ENCODE measurements around the gene RALY.
A peak's percentile ranks its signal among the peaks of the same experiment; 100 is the strongest.

Gene RALY

DNA sequence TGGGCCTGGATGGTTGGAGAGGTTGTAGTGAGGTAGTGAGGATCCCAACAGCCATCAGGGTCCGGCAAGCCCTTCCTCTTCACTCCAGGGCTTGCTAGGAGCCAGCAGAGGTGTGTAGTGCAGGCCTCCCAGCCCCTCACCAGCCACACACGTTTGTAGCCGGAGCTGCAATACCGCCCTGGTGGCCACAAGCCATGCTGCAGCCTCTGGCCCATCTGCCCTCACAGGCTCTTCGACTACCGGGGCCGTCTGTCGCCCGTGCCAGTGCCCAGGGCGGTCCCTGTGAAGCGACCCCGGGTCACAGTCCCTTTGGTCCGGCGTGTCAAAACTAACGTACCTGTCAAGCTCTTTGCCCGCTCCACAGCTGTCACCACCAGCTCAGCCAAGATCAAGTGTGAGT is 81.9 kb downstream of the RALY start:
- DNase-seq, result no peak

DNA sequence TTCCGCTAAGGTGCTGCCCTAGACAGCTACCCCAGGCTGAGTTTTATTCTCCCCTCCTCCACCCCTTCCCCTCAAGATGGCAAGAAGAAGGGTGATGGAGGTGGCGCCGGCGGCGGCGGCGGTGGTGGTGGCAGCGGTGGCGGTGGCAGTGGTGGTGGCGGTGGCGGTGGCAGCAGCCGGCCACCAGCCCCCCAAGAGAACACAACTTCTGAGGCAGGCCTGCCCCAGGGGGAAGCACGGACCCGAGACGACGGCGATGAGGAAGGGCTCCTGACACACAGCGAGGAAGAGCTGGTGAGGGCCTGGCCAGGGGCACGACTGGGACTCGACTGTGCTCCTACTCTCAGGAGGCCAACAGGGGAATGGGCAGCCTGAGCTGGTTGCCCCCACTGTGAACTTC is 83.2 kb downstream of the RALY start:
- no peak for DNase-seq

DNA sequence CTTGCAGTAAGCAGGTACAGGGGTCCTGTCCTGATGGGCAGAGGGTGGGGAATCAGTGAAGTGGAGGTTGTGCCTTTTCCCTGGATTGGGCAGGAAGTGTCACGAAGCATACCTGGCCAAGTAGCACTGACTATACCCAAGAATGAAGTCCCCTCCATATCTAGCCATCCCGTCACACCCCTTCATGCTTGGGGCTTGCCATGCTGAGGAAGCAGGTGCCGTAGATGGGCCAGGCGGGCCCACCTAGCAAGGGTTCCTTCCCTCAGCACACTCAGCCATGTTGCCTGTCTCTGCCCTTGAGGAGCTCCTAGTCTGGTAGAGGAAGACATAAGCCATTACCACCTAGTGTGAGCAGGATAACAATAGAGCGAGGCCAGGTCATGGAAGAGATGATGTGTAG is 84.8 kb downstream of the RALY start:
- no peak for DNase-seq

DNA sequence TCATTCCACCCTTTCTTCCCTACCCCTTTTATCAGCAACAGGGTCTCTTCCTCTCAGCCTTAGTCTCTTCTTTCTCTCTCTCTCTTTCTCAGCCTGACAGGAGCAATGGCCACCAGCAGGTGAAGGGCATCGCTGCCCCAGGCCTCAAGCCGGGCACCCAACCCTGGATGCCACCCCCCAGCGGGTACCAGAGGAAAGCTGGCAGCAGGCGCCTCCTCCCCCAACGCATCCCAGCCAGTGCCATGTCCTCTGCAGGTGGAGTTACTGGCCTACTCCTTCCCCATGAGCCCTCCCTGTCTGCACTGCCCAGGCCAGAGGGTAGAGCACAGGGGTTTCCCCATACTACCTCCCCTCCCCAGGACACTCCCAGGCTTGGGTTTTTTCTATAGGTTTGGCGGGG is 86.1 kb downstream of the RALY start:
- DNase-seq, result no peak

DNA sequence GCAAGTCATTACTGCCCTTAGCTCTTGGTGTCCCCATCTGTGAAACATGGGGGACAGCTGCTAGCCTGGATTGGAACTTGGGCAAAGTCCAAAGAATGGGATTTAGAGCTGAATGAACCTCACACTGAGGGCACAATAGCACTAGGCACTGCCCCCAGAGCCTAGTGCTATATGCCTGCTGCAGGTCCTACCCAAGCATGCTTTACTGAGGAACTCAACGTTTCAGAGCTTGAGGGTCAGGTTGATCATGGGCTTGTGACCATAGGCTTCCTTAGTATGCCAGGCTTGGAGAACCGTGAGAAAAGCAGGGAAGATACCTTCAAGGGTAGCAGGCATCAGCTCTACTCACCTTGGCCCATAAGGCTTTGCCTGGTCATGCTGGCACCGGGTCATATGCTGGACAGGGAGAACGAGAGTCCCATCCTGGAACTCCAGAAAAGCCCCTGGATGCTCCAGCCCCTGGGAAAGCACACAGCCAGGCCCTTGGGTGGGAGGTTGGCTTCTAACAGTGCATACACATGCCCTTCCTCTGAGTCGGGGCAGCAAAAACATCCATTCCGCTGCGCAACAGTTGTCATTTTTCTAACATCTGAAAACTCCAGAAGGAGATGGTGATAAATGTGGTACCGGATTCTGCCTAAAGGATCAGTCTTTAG is 88.6 kb downstream of the RALY start:
- DNase-seq, result no peak

DNA sequence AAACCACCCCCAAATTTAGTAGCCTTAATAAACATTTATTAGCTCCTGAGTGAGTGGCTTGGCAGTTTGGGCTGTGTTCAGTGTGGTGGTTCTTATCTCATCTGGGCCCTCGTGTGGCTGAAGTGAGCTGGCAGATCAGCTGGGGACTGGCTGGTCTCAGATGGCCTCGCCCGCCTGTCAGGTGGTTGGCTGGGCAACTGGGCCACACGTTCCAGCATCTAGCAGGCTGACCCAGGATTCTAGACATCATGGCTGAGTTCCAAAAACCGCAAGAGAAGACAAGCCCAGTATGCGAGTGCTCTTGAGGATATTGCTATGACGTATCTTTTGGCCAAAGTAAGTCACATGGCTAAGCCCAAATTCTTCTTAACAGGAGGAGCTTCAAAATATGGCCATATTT is 89.4 kb downstream of the RALY start:
- DNase-seq, result peak in 9 of 58 donors; percentile 6 to 46 (median 12)

DNA sequence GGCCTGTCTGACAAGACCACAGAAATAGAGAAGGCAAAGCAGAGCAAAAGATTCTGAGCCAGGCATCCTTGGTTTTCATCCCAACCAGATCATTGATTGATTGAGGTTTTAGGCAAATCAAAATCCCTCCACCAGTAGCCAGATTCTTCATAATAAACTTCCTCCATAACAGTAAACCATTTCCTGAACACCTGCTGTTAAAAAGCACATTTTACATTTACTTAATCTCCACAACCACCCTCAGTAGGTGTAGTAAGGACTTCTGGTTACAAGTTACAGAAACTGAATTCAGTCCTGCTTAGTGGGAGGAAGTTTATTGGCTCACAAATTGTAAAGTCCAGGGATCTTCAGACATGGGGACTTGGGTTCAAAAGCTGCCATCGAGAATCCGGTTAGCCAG is 90.1 kb downstream of the RALY start:
- DNase-seq, result no peak

DNA sequence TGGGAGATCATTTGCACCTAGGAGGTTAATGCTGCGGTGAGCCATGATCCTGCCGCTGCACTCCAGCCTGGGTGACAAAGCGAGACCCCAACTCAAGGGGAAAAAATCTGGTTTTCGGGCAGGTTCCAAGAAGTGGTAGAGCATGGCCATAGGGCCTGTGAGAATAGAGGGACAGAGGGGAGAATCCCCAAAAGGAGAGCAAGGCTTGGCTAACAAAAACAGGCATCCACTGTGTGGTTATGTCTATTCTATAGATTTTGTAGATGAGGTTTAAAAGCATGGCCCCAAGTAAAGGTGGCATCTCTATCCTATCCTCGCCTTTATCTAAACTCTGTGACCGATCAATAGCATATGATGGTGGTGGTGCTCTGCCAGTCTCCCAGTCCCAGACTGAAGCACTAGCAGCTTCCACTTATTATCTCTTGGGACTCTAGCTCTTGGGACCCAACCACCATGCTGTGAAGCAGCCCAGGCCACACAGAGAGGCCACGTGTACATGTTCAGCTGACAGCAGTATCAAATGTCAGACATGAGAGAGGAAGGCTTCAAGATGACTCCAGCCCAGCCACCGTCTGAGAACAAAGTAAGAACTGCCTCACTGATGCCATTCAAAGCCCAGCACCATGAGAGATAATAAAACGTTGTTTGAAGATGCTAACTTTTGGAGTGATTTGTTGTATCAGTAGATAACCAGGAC is 90.7 kb downstream of the RALY start:
- DNase-seq, result no peak

DNA sequence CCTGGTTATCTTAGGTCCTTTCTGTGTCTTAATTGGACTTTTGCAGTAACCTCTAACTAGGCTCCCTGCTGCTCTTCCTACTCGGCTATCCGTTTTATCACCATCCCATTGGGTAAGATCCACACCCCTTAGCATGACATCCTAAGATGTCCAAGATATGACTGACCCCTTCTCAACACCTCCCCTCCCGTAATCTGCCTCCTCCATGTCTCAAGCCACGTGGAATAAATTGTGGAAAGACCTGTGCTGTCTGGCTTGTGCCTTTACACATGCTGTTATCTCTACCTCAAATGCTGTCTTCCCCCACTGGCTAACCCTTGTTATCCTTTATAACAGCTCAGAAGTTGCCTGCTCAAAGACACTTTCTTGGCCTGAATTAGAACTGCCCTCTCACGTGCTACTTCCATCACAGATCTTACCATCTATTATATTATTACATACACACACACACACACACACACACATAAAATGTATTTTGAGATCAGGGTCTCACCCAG is 91.9 kb downstream of the RALY start:
- no peak for DNase-seq

DNA sequence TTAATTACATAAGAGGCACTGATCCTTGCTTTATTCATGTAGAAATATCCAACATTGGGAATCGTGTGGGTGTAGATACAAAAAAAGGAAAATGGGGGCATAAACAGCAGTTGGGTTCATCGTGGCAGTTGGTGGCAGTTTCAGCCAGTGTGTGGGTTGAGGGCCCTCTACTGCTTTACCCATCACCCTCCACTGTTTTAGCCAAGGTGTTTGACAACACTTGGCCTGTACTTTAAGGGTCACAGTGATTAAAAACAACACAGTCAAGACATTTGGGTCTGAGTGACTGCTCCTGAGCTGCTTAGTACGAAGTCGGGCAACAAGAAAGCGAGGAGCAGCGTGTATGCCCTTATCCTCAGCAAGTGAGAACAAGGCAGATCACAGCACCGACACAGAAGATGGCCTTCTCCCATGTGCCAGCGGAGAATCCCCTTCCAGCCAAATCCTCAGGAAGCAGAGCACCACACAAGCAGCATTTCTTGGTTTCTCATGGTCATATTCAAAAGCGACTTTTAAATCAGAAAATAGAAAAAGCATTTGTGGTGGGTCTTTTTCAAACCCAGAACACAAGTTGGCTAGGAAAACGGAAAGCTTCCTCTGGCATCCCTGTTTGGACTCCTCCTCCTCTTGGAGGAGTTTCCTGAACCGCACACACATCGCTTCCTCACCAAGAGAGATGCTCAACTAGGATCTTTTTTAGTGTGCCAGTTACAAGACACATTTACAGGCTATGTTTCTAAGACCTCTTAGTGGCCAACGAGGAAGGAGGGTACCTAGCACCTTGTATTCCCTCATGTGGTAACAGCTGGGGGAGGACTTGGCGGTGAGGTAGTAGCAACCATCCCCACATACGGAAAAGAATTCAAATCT is 94.8 kb downstream of the RALY start:
- DNase-seq, result peak in 1 of 58 donors; percentile 10

DNA sequence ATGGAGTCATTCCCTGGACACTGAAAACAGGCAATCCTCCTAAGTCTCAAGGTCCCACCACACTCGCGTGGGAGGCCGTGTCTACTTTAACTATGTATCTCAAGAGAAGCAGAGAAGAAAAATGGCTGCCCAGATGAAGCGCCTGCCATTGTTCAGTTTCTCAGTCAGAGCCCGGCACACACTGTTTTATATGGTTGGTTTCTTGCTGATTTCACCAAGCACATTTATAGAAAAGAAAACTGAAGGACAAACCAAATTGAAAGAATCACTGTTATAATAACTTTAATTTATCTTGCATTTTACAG is 95.4 kb downstream of the RALY start:
- DNase-seq, result no peak

DNA sequence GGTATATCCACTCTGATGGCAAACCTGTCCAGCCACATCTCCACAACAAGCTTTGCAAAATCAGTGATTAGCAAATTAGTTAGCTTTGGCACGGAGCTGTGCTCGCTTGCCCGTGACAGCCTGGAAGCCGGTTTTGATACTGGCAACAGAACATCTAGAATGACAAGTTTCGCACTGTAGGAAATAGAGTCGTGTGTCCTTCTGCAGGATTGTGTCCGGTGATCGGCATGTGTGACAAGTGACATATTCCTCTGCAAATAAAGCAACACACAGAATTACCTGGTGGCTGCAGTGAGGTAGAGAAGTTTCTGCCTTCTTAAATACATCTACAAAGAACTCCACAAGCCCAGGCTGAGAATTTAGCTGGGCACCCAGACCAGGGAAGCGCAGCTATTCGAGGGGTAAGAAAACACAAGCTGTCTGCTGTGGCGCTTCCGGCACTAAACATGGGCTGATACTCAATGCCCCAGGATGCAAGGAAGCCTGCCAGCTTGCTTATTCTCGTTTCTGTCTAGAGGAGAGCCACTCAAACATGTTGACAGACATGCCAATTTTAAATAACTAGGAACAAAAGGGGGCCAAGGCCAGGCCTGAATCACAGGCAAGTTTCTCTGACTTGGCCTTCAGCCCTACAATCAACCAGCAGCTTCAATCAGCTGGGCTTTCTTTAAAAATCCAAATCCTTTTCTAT is 96.1 kb downstream of the RALY start:
- DNase-seq, result peak in 2 of 58 donors; percentile 7 to 14

DNA sequence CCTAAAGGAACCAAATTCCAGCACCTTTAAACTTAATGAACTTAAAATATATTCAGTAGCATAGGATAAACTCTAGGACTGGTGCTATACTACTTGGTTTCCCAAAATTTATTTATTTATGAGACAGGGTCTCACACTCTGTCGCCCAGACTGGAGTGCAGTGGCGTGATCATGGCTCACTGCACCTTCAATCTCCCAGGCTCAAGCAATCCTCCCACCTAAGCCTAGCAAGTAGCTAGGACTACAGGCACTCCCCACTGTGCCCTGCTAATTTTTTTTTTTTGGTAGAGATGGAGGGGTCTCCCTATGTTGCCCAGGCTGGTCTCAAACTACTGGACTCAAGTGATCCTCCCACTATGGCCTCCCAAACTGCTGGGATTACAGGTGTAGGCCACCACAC is 96.9 kb downstream of the RALY start:
- no peak for DNase-seq

DNA sequence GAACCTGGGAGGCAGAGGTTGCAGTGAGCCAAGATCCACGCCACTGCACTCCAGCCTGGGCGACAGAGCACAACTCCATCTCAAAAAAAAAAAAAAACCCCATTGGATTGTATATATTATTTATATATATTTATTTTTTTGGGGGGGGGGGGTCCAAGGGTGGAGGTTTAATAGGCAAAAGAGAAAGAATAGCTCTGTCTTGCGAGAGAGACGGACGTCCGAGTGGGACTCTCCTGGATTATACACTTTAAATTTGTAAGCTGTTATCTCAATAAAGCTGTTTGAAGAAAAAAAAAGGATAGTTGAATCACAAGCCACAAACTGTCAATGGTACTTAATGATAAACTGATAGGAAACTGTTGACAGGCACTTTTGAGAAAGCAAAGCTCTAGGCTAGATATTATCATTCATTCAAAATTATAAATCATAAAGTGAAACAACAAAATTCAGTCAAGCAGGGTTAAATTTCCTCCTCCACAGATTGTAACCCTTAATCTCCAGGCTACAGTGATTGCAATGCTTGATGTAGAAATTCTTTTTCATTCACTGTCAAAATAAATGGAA is 98.0 kb downstream of the RALY start:
- DNase-seq, result no peak

DNA sequence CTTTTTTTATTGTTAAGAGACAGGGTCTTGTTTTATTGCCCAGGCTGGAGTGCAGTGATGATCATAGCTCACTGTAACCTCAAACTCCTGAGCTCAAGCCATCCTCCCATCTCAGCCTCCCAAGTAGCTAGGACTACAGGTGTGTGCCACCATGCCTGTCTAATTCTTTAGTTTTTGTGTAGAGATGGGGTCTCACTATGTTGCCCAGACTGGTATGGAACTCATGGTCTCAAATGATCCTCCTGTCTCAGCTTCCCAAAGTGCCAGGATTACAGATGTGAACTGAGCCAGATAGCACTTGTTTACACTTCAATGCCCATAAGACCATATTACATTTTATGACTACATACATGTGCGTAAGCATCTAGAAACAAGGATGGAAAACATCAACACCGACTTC is 100.2 kb downstream of the RALY start:
- no peak for DNase-seq

DNA sequence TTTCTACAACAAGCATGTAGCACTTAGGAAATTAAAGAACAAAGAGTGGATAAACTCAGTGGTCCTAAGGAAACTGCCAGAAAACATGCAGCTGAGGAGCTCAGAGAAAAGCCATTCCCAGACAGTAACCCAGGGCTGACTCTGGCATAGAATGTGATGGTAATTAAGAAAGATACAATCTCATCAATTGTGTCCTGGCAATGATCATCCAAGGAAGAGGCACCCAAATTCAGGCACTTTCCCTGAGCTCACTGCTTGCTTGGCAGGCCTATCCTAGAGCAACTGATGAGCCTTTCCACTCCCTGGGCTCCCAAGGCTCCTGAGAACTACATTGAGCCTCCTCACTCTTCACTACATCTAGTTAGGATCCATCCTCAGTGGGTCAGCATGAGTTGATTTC is 102.1 kb downstream of the RALY start:
- no peak for DNase-seq

DNA sequence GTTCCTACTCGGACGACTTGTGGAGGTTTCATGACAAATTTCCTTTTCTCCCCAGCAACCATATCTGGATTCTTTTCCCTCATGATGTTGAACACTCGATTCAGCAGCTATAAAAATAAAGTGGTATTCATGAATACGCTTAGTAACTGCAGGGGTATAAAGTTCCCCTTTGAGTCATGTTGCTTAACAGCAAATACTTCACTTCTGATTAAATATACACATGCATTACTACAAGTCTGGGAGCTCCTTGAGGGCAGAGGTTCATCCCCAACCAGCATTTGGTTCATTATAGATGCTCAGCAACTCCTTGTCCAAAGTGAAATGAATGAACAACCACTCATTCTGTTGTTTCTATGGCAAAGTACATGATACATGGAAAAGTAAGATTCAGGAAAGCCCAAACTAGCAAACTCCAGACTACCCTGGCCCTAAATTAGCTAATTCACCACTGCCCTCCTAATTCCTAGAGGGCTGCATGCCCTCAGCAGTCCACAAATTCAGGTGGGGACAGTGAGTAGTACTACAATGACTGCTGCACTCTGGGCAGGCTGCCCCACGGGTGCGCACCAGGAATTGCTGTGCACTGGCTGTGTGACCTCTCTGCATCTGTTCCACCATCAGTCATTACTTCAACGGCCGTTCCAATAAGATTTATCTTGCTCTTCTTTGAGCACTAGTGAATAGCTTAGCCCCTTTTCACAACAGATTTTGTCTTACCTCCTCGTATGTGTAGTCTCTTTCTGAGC is 103.2 kb downstream of the RALY start:
- no peak for DNase-seq

DNA sequence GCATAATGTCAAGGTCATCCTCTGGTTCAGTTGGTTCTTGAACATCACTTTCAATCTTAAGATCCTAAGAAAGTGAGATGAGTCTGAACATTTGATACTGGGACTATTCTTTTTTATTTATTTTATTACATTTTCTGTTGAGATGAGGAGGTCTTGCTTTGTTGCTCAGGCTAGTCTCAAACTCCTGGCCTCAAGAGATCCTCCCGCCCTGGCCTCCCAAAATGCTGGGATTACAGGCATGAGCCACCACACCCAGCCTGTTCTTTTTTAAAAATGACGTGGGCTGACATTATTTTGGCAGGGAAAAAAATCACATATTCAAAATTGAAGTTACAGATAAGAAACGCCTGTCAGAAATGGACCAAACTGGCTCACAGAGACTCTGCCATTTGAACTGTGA is 104.9 kb downstream of the RALY start:
- no peak for DNase-seq

DNA sequence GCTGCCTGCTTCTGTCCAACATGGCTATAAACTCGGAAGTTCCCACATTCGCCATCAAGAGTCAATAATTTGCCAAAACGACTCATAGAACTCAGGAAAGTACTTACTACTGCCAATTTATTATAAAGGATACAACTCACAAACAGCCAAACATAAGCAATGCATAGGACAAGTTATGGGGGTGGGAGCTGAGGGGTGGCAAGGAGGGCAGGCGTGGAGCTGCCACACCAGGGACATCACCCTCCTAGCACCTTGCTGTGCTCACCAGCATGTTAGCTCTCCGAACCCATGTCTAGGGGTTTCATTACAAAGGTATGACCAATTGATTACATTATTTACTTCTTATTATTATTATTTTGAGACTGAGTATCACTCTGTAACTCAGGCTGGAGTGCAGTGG is 106.0 kb downstream of the RALY start:
- DNase-seq, result no peak

DNA sequence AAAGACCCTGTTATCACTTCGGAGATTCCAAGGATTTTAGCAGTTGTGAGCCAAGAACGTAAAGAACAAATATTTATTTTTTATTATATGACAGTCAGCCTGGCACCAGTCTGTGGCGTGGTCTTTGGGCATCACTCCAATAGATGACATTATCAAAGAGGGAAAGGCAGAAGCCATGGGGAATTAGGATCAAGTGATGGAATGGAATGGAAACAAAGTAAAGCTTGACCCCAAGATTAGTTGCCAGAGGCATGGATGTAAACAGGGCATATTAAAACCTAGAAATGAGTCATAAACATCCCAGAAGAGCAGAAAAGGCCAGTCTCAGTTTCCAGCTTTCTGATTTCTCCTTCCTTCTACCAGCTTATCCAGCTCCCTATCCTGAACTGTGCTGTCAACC is 106.9 kb downstream of the RALY start:
- no peak for DNase-seq

DNA sequence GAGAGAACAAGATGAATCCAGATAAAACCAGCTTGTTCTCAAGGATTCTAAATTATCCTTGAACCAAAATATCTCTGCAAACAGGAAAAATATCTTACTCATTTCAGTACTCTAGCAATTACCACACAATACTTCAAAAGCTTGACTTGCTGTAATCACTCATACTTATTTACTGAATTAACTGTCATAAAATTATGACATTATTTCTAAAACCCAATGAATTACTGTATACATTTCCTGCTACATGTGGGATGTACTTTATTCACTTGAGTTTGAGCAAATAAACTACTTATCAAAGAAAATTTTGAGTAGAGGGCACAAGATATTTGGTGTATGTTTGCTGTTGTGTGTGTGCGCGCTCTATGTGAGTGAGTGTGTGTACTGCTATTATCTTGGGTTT is 108.6 kb downstream of the RALY start:
- DNase-seq, result no peak
